ENCODE measurements around the gene ONECUT3. TPM values are rescaled to one million over a fixed set of nuclear protein-coding genes. Genes with fewer than 3 reads are reported as not detected.

Gene ONECUT3
- total and polyA plus RNA-seq, 8 donors, result 0.13 TPM; not detected in 7

DNA sequence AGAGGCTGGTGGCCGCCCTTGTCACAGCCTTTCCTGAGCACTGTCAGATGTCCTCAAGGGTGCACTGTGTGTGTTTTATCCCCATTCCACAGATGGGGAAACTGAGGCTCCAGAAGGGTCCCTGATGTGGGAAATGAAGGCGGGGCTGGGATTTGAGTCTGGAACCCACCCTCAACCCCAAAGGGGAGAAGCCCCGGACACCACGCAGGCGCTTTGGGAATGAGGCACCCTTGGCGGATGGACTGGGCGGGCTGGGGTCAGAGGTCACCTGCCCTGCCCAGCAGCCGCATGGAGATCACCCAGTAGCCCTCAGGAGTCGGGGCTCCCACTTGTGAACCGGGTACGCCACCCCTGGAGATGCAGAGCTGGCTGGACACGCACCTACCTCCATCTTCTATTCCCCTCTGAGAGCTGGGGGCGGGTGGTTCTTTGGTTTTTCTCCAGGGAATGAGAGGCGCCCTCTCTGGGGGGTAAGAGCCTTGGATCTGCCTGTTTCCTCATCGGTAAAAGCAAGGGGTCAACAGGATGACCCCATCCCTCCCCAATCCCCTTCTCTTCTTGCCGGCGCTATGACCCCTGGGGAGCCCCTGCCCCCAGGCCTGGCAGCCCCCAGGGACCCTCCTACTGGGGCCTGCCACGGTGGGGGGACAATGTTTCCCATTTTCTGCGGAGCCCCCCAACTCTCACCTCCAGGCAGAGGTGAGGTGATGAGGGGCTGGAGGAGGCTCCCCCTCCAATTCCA, 8.3 kb upstream of the ONECUT3 start:
- peaks cover 0 to 19% (median 4%) of the 10 kb centered on the region in 3 donors for H3K4me1 ChIP-seq
- no peak overlapping the region for H3K27ac ChIP-seq
- H3K4me3 ChIP-seq, result no peak overlapping the region
- ATAC-seq (no peak), FAIRE-seq (no peak), DNase-seq (no peak)
- H3K27me3 ChIP-seq, result peaks cover 0 to 28% (median 8%) of the 10 kb centered on the region in 4 donors
- H3K9me3 ChIP-seq, result no peaks in the 10 kb centered on the region
- H3K36me3 ChIP-seq, result no peaks in the 10 kb centered on the region
- intact Hi-C loops (cut with DNase I), result no loop called here
- 7 to 8% methylated on average over 19 of the region's 19 CpGs for WGBS, 2 donors
- TF ChIP-seq, protein P1, sequence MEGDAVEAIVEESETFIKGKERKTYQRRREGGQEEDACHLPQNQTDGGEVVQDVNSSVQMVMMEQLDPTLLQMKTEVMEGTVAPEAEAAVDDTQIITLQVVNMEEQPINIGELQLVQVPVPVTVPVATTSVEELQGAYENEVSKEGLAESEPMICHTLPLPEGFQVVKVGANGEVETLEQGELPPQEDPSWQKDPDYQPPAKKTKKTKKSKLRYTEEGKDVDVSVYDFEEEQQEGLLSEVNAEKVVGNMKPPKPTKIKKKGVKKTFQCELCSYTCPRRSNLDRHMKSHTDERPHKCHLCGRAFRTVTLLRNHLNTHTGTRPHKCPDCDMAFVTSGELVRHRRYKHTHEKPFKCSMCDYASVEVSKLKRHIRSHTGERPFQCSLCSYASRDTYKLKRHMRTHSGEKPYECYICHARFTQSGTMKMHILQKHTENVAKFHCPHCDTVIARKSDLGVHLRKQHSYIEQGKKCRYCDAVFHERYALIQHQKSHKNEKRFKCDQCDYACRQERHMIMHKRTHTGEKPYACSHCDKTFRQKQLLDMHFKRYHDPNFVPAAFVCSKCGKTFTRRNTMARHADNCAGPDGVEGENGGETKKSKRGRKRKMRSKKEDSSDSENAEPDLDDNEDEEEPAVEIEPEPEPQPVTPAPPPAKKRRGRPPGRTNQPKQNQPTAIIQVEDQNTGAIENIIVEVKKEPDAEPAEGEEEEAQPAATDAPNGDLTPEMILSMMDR (IDR thresholded peaks at IDR 0.05), result no peak

DNA sequence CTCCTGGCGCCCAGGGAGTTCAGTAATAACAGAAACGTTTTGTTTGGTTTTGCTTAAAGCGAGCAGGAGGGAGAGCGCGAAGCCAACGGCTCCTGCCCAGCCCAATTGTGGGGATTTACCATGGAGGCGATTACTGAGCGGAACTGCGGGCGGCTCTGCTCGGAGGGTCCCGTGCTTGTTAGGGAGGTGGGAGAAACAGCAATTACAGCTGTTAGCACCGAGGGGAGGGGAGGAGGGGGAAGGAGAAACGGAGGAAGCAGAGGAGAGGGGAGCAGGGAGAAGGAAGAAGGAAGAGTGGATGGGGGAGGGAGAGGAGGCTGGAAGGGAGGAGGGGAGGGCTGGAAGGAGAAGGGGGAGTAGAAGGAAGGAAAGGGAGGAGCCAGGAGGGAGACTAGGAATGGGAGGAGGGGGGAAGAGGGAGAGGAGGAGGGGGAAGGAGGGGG, 7.7 kb upstream of the ONECUT3 start:
- Histone ChIP-seq H3K4me1 (peaks cover 0 to 20% (median 4%) of the 10 kb centered on the region in 3 donors), H3K9me3 (no peaks in the 10 kb centered on the region), H3K4me3 (no peak overlapping the region), H3K27me3 (peaks cover 0 to 35% (median 11%) of the 10 kb centered on the region in 4 donors), H3K27ac (no peak overlapping the region), H3K36me3 (no peaks in the 10 kb centered on the region)
- no peak for ATAC-seq
- WGBS, 2 donors, result 3% methylated on average over 14 of the region's 14 CpGs
- no peak for DNase-seq
- no peak for FAIRE-seq
- TF ChIP-seq, protein P1 (IDR thresholded peaks at IDR 0.05), result no peak
- intact Hi-C loops (cut with DNase I), result no loop called here

DNA sequence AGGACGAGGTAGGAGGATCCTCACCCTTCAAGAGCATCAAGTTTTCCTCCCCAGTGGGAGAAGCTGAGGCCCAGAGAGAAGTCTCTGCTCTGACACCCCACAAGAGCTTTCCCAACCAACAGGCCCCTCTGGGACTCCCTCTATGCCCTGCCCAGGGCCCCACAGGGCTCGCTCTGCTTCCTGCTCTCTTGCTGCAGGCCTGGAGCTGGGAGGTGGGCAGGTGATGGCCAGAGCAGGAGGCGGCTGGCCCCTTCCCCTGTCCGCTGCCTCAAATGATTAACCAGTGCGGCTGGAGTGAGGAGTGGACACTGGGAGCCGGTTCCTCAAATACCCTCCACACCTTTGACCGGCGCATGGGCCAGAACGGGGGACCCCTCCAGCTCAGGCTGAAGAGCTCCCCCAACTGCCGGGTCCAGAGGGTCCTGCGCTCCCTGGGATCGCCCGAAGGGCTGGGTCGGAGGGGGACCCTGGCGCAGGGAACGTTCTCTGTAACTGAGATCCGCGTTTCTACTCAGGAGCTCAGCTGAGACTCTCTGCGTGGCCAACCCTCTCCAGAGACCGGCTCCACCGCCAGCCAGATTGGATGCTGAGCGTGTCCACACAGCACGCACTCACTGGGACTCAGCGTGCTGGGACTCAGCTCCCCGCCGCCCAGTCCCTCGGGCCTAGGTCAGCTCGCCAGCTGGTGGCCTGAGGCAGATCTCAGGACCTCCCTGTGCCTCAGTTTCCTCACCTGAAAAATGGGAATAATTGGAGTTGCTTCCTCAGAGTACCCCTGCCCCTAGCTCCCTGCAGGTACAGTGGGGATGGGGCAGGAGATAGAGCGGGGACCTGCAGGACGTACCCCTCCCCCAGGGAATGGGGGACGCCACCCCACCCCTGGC, 6.7 kb upstream of the ONECUT3 start:
- peak in 3 of 4 donors; percentile 19 to 50 (median 40) for ATAC-seq
- H3K27ac ChIP-seq, result no peak overlapping the region
- peaks cover 0 to 20% (median 4%) of the 10 kb centered on the region in 3 donors for H3K4me1 ChIP-seq
- no peak overlapping the region for H3K4me3 ChIP-seq
- H3K9me3 ChIP-seq, result no peaks in the 10 kb centered on the region
- TF ChIP-seq, protein P1 (IDR thresholded peaks at IDR 0.05), result no peak
- no peak for FAIRE-seq
- H3K36me3 ChIP-seq, result no peaks in the 10 kb centered on the region
- 4 to 5% methylated on average over 31 of the region's 31 CpGs for WGBS, 2 donors
- peaks cover 0 to 44% (median 11%) of the 10 kb centered on the region in 4 donors for H3K27me3 ChIP-seq
- DNase-seq, result peak in 1 of 6 donors; percentile 61
- intact Hi-C loops (cut with DNase I), result no loop called here

DNA sequence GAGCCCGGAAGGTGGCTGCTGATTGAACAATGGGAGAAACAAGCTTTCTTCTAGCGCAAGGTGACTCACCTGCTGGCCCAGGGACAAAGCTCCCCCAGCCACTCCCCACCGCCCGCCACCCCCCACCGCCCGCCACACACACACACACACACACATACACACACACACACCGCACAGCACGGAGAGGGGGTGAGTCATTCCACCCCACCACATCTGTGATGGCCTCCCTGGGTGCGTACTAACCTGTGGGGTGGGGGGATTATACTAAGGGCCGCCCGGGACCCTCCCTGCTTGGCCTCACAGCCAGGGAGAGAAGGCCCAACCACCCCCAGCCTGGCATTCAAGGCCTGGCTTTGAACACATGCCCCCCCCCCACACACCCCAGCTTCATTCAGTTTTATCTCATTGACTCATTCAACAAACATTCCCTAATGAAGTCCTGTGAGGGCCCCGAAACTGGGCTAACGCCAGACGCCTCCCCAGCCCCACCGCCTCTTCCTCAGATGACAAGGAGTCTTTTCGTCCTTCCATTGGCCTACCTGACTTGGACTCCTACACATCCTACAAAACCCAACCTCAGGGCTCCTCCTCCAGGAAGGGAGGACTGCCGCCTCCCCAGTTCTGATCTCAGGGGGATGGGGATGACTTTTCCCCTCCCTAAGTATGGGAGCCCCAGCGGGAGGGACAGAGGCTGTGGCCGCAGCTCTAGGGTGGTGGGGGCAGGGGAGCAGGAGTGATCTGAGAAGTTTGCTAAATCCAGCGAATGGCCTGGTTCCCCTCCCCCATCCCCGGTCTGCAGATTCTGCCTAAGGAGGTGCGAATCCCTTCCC, 5.8 kb upstream of the ONECUT3 start:
- H3K9me3 ChIP-seq, result no peaks in the 10 kb centered on the region
- TF ChIP-seq, protein P1 (IDR thresholded peaks at IDR 0.05), result no peak
- H3K36me3 ChIP-seq, result no peaks in the 10 kb centered on the region
- DNase-seq (peak in 3 of 6 donors; percentile 26 to 70 (median 43)), ATAC-seq (peak; percentile 54 to 78 (median 65)), FAIRE-seq (no peak)
- H3K27me3 ChIP-seq, result peaks cover 0 to 50% (median 11%) of the 10 kb centered on the region in 4 donors
- peaks cover 0 to 20% (median 4%) of the 10 kb centered on the region in 3 donors for H3K4me1 ChIP-seq
- H3K27ac ChIP-seq, result no peak overlapping the region
- intact Hi-C loops (cut with DNase I), result no loop called here
- WGBS, 2 donors, result 5 to 8% methylated on average over 15 to 22 of the region's 22 CpGs
- H3K4me3 ChIP-seq, result no peak overlapping the region

All from pancreas (tissue), 10 donors.